HG02981 (cell line): ENCODE results near the gene CTTNBP2NL.
"Not testable (repeated sequence)": the region's sequence is repeated elsewhere in the genome, so short reads cannot be mapped to it uniquely, and the experiment has no call there.

Experiments
- ATAC-seq: cut with Tn5 transposase; IDR thresholded peaks from one replicate; pipeline ENCODE4 v1.9.1; 2021; ENCODE audit warnings: mild to moderate bottlenecking, moderate library complexity; ENCODE audit not compliant: unreplicated experiment

Gene CTTNBP2NL

DNA sequence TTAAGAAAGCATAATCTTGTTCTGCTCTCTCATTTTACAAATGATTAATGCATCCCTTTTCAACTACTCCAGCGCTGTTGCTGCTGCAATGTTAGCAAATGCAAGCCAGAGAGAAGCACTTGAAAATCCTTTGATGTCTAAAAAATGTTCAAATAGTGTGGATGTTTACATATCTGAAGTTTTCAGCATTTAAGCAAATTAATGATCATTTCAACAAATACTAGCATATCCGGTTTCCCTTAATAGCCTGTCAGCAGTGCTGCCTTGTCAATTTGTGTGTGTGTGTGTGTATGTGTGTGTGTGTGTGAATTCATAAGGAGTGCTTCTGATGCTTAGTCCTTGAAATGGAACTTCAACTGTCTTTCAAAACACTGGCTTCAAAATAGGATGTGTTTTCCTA, 64.6 kb downstream of the CTTNBP2NL start:
- ATAC-seq: no peak

DNA sequence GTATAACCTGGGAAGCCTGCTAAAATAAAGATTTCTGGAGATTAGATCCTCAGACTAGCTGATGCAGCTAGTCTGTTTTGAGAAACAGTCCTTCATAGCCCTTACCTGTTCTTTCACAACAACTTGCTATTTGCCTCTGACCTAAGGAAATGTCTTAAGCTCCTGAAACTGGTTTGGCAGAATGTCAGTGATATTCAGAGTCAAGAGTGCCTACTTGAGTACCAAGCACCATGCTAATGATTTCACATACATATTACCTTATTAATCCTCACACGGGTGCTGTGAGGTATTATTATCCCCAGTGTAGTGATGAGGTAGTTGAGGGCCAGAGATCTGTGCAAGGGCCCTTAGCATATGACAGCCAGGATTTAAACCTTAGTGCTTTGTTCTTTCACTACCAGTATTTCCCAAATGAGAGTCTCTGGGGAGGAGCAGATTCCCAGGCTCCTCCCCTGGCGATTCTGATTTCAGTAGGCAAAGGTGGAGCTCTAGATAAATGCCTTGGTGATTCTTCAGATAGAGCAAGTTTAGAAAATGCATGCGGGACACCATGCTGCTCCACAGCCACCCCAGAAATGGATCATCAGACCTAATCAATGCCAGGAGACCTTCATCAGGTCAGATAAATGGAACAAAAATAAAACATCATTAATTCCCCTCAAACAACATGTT, 65.3 kb downstream of the CTTNBP2NL start:
- no peak for ATAC-seq

DNA sequence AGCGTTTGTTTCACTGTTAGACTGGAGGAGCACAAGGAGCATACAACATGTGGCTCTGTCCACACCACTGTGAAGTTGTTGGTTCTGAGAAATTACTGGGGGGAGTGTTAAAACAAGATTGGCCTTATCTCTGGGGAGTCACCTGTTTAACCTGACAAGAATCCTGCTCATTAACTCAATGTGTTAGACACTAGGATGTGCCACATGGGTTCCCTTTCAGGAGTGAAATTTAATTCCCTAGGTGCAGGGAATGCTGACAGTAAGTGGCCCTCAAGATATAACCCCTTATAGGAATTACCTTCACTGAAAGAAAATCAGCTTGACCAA, 66.9 kb downstream of the CTTNBP2NL start:
- no peak for ATAC-seq

DNA sequence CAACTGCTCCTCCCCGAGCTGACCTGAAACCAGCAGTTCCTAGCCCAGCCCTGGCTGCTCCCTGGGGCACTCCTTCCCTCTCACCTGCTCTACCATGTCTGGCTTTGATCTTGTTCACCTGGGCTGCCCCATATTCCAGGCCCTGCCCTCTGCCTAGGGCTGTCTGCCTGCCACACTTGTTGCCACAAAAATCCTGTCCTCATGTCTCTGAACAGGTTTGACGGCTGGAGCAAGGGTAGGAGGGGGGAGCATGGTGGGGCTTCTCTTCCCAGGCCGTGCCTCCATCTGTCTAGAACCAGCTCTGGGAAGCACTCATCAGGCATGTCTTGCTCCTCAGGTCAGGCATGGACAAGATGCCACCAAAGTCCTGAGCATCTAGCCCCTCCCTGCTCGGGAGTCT, 68.5 kb downstream of the CTTNBP2NL start:
- ATAC-seq: no peak

DNA sequence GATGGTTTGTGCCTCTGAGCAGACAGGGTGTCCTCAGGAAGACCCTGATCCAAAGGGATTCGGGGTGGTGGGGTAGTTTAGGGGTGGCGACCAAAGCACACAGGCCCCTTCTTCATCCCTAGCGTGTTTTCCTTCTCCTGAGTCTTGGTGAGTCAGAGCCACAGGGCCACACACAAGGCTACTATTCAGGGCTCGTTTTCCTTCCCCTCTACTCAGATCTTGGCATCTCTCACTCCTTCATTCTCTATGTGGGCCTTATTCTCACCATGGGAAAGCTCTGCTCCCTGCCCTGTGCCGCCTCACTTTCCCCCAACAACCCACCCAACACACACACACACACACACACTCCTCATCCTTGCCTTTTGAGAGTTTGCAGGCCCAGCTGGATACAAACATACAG, 69.1 kb downstream of the CTTNBP2NL start:
- no peak for ATAC-seq

DNA sequence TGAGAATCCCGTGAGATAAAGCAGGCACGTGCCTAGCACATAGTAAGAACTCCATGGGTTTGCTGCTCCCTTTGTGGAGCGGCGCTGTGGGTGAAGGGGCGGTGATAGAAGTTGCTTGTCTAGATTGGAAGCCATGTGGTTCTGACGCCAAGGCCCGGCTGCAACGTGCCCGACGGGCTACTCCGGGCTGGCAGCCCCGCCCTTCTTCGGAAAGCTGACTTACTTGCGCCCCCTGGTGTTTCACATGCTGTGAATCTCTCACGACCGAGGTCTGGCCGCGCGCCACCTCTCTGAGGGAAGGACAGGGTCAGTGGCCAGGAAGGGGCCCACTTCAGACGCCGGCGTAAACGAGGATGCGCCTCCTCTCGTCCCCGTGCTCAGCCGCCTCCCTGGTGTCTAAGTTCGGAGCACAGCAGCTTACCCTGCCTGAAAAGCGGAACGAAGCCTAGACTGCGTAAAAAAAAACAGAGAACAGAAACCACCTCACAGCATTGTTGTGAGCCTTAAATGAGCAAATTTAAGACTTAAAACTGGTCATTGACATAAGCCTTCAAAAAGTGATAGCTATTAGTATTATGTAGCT, 70.2 kb downstream of the CTTNBP2NL start:
- ATAC-seq: peak; percentile 84

DNA sequence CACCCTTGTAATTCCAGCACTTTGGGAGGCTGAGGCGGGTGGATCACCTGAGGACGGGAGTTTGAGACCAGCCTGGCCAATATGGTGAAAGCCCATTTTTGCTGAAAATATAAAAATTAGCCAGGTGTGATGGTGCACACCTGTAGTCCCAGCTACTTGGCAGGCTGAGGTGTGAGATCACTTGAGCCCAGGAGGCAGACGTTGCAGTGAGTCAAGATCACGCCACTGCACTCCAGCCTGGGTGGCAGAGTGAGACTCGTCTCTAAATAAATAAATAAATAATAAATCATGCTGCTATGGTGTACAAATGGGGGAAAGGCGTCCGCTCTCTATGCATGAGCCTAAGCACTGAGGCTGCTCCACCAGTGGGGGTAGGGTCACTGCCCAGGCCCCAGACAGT, 74.3 kb downstream of the CTTNBP2NL start:
- not testable (repeated sequence) for ATAC-seq

DNA sequence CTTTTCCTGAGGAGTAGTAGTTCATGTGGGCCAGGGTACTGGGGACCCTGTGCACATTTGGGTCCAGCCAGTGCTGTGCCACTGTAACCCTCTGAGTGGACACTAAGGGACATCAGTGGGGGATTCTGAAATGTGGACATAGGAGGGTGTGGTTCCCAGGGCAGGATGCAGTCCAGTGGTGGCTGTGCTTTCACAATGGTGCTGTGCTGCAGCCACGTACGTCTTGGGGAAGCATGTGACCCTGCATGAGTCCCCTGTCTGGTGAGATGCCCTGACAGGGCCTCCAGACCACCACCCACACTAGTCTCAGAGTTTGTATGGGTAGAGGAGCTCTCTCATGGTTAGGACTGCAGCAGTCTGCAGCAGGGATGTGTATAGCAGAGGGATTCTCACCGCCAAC, 75.0 kb downstream of the CTTNBP2NL start:
- ATAC-seq: no peak

DNA sequence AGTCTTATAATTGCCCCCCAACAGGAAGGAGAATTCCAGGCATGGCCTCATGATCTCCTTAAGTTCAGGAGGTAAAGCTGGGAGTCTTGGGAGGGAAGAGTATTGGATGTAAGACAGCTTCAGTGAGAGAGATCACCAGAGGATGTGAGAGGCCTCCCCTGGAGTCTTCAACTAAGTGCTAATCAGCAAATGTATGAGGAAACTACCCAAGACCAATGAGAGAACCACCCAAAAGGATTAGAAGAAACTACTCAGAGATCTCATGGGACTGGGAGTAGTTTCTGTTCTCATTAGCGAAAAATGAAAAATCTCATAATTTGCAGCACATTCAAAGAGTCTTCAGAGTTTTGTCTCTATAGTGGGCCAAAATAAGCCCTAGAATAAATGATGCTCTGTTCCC, 76.1 kb downstream of the CTTNBP2NL start:
- no peak for ATAC-seq

DNA sequence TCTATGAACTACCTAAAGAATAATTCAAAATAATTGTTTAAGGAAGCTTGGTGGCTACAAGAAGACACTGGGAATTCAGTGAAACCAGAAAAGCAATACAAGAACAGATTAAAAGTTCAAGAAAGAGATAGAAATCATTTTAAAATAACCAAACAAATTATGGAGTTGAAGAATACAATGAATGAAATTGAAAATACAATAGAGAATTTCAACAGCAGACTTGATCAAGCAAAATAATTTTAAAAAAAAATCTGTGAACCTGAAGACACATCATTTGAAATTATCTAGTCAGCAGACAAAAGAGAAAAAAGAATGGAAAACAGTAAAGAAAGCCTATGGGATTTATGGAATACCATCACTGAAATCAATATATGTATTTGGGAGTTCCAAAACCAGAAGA, 81.5 kb downstream of the CTTNBP2NL start:
- no peak for ATAC-seq

DNA sequence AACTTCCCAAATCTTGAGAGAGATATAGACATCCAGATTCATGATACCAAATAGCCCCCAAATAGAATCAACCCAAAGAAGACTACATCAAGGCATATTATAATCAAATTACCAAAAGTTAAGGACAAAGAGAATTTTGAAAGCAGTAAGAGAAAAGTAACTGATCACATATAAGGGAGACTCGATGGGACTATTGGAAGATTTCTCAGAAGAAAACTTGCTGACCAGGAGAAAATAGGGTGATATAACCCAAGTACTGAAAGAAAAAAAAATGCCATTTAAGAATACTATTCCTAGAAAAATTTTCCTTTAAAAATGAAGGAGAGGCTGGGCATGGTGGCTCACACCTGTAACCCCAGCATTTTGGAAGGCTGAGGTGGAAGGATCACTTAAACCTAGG, 82.3 kb downstream of the CTTNBP2NL start:
- no peak for ATAC-seq

DNA sequence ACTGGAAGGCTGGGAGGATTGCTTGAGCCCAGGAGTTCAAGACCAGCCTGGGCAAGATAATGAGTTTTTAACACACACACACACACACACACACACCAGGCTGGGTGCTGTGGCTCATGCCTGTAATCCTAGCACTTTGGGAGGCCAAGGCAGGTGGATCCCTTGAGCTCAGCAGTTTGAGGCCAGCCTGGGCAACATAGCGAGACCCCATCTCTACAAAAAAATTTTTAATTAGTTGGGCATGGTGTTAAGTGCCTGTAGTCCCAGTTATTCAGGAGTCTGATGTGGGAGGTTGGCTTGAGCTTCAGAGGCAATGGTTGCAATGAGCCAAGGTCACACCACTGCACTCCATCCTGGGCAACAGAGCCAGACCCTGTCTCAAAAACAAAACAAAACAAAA, 90.0 kb downstream of the CTTNBP2NL start:
- ATAC-seq: not testable (repeated sequence)

DNA sequence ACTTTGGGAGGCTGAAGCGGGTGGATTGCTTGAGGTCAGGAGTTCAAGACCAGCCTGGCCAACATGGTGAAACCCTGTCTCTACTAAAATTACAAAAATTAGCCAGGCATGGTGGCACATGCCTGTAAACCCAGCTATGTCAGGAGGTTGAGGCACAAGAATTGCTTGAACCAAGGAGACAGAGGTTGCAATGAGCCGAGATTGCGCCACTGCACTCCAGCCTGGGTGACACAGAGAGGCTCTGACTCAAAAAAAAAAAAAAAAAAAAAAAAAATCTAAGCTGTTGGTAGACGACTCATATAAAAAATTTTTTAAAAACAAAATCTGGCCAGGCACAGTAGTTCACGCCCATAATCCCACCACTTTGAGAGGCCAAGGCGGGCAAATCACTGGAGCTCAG, 91.7 kb downstream of the CTTNBP2NL start:
- ATAC-seq: not testable (repeated sequence)

DNA sequence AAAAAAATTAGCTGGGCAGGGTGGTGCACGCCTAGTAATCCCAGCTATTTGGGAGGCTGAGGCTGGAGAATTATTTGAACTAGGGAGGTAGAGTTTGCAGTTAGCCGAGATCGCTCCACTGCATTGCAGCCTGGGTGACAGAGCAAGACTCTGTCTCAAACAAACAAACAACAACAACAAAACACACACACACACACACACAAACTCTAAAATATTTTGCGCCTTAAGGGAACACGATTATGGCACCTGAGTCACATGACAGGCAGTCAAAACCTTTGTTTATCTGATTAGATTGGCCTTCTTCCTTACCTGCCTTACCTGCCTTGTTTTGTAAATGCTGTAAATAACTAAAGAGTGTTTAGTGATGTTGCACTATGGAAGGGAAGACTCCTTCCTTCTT, 92.1 kb downstream of the CTTNBP2NL start:
- ATAC-seq: no peak

DNA sequence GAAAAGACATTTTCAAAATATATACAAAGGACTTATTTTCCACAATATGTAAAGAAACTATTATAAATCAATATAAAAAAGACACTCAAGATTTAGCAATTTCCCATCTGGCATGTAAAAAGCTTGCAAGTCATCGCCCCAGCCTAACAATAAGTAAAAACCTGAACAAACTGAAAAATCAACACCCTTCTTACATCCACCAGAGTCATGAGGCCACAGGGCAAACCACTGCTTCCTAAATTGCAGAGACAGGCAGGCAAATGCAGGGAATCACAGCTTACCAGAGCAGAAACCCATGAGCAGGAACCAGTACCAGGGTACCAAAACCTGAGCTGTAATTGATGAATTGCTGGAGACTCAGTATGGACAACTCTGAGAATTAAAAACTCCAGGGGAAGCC, 96.1 kb downstream of the CTTNBP2NL start:
- no peak for ATAC-seq

DNA sequence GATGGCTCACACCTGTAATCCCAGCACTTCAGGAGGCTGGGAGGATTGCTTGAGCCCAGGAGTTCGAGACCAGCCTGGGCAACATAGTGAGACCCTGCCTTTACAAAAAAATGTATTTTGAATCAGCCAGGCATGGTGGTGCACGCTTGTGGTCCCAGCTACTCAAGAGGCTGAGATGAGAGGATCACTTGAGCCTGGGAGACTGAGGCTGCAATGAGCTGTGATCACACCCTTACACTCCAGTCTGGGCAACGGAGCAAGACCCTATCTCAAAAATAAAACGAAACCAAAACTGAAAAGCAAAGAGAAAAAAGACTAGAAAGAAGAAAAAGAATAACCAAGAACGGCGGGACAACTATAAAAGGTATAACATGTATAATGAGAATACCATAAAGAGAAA, 97.3 kb downstream of the CTTNBP2NL start:
- no peak for ATAC-seq

DNA sequence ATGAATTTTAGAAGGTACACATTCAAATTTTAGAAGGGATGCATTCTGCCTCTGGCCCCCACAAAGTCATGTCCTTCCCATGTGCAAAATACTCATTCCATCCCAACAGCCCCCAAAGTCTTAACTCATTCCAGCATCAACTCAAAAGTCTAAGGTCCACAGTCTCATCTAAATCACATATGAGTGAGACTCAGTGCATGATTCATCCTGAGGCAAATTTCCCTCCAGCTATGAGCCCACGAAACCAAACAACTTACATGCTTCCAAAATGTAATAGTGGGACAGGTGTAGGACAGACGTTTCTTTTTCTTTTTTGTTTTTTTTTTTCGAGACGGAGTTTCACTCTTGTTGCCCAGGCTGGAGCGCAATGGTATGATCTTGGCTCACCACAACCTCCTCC, 100.3 kb downstream of the CTTNBP2NL start:
- ATAC-seq: no peak

DNA sequence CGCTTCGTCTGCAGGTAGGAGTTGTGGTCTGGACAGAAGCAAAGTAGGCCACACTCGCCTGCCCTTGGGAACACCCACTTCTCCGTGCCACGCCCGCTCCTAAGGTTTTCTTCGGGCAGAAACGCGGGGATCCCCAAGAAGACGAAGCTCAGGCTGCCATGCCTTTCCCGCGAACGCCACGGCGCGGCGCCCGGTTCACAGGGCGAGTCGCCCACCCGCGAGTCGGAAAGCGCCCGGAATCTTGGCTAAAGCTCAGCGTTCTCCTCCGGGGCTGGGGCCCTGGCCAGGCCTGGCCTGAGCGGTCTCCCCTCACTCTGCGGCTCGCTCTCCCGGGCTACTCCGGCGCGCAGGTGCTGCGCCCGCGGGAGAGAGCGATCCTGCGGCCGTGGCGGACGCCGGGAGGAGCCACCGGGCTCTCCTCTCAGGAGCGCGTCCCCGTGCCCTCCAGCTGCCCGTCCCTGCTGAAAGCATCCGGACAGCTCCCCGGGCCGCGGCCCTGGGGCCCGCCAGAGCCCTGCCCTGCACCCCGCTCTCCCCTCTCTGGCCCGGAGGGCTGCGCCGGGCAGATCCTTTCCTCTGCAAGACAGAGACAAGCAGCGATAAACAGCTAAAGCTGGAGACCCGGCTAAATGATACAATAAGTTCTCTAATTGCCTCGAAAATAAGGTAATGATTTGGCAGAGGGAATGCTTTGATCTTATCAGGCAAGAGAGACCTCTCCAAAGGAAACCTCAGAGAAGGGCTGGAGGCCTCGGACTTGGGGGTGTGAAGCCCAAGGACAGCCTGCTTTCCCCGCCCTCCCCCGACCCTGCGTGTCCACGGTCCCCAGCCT, 106.0 kb downstream of the CTTNBP2NL start:
- no peak for ATAC-seq

DNA sequence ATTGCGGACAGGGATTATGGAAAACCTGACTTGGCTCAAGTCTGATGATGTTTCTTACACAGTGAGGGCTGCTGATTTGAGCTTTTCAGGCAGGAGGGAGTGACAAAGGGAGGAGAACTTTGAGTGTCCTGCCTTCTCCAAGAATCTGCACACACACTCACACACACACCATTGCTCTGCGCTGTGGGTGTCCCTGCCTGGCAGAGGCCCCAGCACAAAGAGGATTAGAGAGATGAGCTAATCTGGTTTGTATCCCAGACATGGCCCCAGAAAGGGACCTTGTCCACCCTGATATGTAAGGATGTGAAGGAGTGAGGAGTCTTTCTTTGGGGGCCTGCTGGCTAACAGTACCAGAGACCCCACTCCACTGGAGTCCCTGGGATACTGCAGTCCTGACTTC, 106.8 kb downstream of the CTTNBP2NL start:
- ATAC-seq: no peak

DNA sequence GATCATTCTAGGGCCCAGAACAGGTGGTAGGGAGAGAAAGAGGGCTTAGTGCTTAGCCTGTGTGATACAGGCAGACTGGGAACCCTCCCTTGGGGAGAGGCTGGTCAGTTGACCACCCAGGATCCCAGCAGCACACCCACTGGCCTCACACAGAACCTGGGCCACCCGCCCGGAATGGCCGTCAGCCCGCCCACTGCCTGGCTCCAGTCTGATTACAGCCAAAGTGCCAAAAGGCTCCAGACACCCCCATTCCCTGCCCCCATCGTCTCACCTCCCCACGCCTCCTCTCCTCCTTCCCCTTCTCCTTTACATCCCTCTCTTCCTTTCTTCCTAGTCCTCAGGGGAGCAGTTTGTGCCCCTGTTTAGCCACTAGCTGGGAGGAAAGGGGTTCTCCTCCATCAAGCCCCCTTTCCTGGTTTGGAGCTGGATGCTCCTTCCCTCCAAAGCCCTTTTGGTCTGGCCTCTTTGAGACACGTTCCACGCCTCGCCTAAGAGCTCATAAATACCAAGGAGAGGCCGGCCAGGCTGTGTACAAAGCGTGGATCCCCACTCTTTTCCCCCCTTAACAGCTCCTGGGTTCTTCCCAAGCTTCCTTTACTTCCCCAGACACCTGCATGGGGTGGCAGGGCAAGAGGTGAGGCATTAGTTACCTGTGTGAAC, 108.1 kb downstream of the CTTNBP2NL start:
- no peak for ATAC-seq

DNA sequence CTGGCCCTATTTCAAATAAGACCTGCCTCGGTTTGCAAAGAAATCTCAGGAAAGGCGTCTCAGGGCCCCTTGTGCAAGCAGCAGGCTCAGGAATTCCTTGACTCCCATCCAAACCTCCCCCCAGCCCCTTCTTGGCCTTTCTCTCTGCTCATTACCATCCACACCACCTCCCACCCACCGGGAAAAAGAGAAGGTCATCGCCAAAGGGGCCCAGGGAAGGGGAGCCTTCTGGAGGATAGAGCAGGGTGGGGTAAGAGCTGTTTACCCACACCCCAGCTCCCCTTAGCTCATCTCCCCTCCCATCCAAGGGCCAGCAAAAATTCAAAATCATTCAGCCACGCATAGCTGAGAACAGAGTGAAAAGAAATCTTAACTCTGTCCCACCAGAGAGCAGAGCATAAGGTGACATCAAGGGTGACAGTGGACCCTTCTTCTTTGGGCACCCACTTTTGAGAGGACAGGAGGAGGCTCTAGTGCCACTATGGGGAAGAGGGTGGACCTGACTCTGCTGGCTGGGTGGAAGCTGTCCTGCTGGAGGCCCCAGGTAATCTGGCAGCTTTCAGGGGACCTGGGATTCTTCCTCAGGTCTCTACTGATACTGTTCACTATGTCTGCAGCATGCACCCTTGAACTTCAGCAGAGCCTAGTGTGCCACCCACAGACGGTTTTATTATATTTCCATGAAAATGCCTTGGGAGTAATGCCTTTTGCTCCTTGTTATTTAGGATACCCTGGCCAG, 108.8 kb downstream of the CTTNBP2NL start:
- no peak for ATAC-seq
